GM13976 (cell line): ENCODE measurements around the gene BDH2.

ENCODE experiments used
- DNase-seq: peaks from one replicate; pipeline ENCODE4 v3.0.0; 2012; ENCODE audit warnings: low spot score
- in situ Hi-C: fragments of 300-500 bp; cut with MboI; formaldehyde crosslinking; loops from one replicate; pipeline ENCODE4 v1.12.0; 2022; ENCODE audit warnings: low sequenced_read_pairs, mixed read lengths, inconsistent platforms; ENCODE audit not compliant: unreplicated experiment
- TF ChIP-seq, protein P1 (sequence below): IDR thresholded peaks from 2 replicates; pipeline ENCODE4 v1.5.1; 2012; ENCODE audit warnings: borderline replicate concordance, mild to moderate bottlenecking; ENCODE audit not compliant: insufficient read depth; ENCODE audit errors: extremely low read depth, missing control alignments, control extremely low read depth

The BDH2 gene

DNA sequence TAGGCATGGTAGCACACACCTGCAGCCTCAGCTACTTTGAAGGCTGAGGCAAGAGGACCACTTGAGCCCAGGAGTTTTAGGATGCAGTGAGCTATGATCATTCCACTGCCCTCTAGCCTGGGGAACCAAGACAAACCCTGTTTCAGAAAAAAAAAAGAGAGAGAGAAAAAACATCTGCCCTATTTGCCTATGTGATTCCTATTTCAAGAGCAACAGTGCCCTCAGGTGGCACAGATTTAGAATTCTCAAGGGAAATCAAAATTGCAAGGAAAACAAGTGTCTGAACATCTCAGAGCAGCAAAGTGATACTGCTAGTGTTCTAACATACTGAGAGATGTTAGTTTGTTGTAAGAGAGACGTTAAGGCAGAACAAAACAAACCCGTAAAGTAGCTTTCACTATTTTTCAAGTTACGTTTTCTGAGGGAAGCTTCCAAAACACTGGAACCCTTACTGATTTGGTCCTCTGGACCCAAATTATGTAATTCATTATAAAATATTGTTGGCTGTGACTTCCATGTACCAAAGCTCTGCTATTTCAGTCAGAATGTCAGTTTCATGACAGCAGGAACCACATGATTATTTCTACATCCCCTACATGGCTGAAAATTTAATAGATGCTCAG is 7.9 kb downstream of the BDH2 start:
- DNase-seq: peak; percentile 31
- in situ Hi-C loops: loop anchor here (10.0 kb wide), 1 partner anchor 647 kb away; no protein-coding TSS in a partner anchor
- TF ChIP-seq, protein P1, sequence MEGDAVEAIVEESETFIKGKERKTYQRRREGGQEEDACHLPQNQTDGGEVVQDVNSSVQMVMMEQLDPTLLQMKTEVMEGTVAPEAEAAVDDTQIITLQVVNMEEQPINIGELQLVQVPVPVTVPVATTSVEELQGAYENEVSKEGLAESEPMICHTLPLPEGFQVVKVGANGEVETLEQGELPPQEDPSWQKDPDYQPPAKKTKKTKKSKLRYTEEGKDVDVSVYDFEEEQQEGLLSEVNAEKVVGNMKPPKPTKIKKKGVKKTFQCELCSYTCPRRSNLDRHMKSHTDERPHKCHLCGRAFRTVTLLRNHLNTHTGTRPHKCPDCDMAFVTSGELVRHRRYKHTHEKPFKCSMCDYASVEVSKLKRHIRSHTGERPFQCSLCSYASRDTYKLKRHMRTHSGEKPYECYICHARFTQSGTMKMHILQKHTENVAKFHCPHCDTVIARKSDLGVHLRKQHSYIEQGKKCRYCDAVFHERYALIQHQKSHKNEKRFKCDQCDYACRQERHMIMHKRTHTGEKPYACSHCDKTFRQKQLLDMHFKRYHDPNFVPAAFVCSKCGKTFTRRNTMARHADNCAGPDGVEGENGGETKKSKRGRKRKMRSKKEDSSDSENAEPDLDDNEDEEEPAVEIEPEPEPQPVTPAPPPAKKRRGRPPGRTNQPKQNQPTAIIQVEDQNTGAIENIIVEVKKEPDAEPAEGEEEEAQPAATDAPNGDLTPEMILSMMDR: peak; percentile 29

DNA sequence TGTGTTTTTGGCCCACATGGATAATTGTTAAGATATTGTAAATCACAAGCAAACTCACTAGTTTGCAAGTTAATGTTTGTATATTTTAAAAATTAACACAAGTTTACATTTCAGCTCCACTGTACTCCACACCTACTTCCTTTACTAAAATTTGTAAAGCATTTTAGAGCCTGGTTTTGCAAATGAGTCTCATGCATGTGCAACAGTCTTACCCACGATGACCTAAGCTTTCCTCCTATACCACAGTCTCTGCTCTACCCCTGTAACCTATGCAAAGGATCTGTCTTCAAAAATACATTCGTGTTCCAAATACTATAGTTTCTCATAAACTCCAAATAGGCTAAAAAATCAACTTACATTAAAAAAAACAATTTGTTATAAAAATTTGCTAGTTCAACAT is 10.2 kb downstream of the BDH2 start:
- in situ Hi-C loops: no loop called here
- TF ChIP-seq, protein P1: no peak
- no peak for DNase-seq

- in situ Hi-C loops: no loop called here
Observed at GRCh38 chr4:103086551-103086950, 13.1 kb downstream of the BDH2 start.

DNA sequence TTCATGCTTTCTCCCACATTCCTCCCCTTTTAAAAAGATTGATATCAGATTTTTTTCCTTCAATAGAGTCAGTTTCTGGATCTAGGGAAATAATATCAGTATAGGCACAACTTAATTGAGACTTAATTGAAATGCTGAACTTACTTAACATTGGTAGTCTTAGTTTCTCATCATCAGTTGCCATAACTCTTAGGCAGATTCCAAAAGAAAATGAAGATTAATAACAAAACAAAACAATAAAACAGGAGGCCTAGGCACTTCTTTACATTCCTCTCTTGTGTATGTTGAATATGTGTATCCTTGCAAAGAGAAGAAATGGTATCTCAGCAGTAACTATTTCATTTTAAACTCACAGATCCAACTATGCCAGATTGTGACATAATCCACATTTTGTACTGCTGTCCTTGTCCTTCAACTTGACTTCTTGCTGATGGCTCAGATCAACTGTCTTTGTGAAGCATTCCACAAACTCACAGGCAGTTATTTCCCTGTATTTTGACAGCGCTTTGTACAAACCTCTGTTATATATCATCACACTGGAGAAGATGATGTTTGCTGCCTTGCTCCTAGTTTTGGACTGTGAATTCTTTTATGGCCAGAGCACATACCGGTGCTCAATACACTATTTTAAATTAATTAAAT is 14.0 kb downstream of the BDH2 start:
- TF ChIP-seq, protein P1: no peak
- in situ Hi-C loops: no loop called here
- no peak for DNase-seq

More at GRCh38 chr4:103086551-103086950, 13.1 kb downstream of the BDH2 start:
- DNase-seq: no peak
- TF ChIP-seq, protein P1: no peak

DNA sequence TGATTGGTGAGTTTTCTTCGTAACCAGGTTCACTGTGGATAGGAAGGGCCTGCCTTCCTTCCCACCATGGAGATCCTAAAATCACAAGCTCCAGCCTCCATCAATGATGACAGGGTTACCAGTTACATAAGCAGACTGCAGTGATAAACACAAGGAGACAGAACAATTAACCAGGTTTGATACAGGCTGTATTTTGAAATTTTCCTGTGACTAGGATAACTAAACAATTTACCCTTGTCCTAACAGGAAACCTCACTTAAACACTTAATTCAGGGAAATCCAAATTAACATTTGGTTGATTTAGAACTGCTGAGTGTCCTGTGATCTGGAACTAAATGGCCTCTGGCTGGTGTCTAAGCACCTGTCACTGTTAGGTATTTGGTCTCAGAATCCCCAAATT is 20.0 kb downstream of the BDH2 start:
- no peak for DNase-seq
- in situ Hi-C loops: no loop called here
- TF ChIP-seq, protein P1: no peak

DNA sequence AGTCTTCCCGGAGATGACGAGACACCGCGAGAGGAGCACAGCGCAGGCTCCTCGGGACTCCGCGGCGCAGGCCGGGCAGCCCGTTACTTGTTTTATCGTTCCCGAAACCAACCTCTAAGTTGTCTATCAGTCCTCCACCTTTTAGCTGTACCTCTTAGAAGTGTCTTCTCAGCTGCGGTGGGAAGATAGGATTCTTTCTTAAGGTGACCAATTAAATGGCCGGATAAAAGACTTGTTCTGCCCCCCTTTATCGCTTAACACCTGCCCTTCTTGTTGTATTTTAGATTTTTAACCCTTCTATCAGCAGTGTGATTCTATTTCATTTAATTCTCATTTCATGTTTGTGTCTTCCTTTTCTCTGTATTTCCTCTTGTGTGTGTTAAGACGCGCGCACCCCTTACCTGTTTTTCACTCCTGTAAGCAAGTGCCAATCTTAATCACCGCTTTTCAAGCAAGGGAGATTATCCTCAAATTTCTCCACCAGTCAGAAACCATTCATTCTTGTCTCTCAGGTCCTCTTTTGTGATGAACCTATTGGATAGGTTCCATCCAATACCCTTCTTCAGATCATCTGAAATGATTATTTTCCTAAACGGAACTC is 22.8 kb downstream of the BDH2 start, which contains the start of gene SLC9B2:
TSS of gene SLC9B2 (minus strand) at position 15 of the 601 bp plus-strand sequence. CDS start 9,211 bp downstream, outside the sequence.
- in situ Hi-C loops: no loop called here
- no peak for DNase-seq
- TF ChIP-seq, protein P1: no peak
